HL-60/S4 treated with phorbol 12-myristate 13-acetate at 8.2 ng/mL for 4 days and 3 days (cell line): ENCODE data around the gene WRNIP1.
"Not testable (repeated sequence)": the region's sequence is repeated elsewhere in the genome, so short reads cannot be mapped to it uniquely, and the experiment has no call there.

Experiments used
- in situ Hi-C: fragments of 300-500 bp; cut with MboI; formaldehyde crosslinking; loops from 2 replicates; pipeline ENCODE4 v1.15.0; 2022; ENCODE audit warnings: low sequenced_read_pairs

The WRNIP1 gene

GRCh38 chr6:2760882-2761842 lies 4.0 kb upstream of the WRNIP1 start:
- in situ Hi-C loops: no loop called here

DNA sequence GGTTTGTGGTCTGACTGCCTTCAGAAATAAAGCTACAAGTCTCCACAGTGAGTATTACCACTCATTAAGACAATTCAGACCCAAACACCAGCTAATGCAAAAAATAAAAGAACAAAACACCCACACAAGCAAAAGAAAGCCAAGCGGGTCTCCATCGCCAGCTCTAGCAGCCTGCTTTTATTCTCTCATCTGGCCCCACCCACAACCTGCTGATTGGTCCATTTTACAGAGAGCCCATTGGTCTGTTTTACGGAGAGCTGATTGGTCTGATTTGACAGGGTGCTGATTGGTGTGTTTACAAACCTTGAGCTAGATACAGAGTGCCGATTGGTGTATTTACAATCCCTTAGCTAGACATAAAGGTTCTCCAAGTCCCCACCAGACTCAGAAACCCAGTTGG lies 2.3 kb upstream of the WRNIP1 start:
- in situ Hi-C loops: not testable (repeated sequence)

DNA sequence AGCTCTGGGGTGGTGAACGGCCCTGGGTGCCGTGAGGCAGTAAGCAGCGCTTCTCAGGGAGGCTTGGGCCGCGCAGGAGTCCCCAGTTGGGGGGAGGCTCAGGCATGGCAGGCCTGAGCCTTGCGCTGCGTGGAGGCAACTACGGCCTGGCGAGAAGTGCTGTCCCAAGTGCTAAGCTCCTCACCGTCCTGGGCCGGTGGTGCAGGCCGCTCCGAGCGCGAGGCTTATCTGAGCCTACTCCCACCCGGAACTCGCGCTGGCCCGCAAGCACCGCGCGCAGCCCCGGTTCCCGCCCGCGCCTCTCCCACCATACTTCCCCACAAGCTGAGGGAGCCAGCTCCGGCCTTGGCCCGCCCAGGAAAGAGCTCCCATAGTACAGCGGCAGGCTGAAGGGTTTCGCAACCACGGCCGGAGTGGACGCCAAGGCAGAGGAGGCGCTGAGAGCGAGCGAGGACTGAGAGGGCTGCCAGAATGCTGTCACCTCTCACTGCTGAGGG lies 1.8 kb upstream of the WRNIP1 start:
- in situ Hi-C loops: no loop called here

- in situ Hi-C loops: no loop called here
These were observed 1.2 kb upstream of the WRNIP1 start for GRCh38 chr6:2763876-2764540.

DNA sequence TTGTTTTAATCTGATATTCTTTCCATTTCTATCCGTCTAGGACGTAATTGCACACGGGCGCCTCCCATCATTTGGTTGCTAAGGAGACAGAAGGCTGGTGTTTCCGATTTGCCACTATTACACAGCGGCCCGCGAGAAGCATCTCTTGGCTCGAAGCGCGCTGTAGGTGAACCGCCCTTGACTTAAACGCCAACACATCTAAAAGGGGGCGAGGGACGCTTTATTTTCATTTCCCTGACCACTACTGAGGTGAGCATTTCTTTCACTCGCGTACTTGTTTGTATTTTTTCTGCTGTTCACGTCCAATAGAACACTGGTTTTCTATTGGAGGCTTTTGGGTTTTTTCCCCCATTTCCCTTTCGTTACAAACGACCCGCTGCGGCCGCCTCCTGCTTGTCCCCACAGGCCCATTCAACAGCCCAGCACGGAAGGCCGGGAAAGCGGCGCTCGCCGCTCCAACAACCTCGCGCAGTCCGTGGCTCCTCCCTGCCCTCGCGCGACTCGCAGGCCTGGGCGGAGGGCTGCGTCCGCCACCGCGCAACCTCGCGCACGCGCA lies 505 bp upstream of the WRNIP1 start:
- in situ Hi-C loops: no loop called here

DNA sequence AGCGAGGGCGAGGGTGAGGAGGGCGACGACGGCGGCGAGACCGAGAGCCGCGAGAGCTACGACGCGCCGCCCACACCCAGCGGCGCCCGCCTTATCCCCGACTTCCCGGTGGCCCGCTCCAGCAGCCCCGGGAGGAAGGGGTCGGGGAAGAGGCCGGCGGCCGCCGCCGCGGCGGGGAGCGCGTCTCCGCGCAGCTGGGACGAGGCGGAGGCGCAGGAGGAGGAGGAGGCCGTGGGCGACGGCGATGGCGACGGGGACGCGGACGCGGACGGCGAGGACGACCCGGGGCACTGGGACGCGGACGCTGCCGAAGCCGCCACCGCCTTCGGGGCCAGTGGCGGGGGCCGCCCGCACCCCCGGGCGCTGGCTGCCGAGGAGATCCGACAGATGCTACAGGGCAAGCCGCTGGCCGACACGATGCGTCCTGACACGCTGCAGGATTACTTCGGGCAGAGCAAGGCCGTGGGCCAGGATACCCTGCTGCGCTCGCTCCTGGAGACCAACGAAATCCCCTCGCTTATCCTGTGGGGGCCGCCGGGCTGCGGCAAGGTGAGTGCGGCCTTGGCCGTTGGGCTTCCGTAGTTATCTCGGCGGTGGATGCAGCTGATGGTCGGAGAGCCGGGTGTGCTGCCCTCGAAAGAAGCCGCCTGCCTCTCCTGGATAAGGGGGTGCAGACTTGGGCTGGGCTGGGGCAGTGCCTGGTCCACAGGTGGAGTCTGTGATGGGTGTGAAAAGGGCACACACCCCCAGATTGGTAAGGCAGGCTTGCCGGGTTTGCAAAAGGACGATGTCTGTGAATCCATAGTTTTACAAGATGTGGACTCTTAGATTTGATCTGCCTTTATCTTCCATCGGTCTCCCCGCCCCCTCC lies 938 bp downstream of the WRNIP1 start:
- in situ Hi-C loops: no loop called here

DNA sequence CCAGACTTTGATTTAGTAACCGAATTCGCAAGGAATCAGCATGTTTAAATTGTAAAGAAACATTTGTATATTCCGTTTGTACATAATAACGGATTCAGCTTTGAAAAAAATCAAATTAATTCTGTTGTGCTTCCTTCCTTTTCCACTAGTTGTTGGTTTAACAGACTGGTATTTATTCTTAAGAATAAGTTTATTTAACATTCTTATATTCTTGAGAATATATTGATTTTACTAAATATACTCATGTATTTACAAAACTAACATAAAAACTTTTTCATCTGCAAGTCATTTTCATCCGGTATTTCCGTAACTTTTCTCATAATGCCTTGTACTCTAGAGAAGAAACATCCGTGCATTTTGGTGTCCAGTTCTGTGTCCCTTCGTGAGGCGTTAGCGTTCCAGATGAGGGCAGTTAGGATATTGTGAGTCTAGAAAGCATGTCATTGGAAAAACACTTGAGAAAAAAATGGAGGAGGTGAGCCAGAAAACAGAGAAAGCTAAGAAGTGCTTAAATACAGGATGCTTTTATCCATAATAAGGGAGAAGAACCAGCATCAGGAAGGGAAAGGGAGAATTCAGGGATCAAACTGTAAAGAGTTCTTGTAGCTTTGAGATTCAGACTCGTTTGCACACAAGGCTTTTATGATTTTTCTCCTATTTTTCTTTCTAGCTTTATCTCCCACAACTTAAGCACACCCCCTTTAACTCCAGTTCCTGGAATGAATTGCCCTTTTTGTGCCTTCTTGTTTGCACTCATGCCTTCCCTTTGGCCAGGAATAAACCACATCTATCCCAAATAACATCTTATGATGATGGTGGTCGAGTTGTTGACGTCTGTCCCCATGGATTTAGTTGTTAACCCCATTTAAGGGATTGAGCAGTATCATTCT lies 1.8 kb downstream of the WRNIP1 start:
- in situ Hi-C loops: no loop called here

DNA sequence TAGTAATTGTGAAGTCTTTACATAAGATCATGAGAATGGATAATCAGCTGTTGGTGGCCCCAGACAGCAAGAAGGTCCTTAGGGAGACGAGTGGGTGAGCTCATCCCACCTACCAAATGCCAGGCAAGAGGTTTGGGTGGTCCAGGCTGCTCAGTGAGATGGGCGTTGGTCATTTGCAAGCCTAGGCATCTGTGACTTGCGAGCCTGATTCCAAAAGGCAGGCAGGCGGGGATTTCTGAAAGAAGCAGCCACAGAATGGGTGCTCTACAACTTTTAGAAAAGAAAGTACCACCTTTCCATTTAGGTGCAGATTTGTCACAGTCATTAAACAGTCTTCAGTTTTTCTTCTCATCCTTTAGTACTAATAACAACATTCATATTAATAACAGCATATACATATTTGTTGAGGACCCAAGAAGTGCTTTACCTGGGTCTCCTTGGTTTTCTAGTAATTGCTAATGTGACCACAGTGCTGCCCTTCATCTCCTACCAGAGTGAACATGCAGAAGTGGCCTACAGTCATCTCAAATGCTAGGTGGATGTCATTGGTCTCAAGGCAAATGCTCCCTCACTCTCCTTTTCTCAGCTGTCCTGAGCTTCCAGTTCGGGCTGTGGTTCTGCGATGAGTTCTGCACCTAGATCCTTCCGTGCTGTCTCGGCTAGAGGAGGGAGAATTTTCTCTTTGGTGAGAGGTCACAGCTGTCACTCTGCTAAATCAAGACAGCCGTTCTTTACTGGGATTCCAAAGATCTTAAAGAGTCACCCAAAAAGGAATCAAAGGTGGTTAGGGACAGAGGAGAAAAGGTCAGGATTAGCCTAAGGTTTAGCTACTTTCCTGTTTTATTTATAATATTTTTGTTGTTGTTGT lies 2.7 kb downstream of the WRNIP1 start:
- in situ Hi-C loops: no loop called here

DNA sequence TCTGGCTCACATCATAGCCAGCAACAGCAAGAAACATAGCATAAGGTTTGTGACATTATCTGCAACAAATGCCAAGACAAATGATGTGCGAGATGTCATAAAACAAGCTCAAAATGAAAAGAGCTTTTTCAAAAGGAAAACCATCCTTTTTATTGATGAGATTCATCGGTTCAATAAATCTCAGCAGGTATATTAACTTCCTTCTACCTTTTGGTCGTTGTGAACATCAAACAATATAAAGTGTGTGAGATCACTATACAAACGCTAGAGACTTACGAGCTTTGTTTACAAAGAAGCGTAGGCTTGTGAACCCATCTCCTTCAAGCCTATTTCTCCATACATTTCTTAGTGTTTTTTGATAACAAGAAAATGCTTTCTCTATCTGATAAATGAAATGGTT lies 3.5 kb downstream of the WRNIP1 start:
- in situ Hi-C loops: no loop called here

DNA sequence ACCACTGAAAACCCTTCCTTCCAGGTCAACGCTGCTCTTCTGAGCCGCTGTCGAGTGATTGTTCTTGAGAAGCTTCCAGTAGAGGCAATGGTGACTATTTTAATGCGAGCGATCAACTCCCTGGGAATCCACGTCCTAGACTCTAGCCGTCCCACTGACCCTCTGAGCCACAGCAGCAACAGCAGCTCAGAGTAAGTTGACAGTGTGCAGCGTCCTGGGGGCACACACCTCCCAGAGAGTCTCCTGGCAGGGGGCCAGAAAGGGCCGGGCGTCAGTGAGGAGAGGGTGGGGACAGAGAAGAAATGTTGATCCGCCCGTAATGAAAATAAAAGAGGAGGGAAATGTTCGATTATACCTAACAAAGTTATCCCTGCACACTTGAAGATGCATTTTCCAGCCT lies 5.0 kb downstream of the WRNIP1 start:
- in situ Hi-C loops: no loop called here

DNA sequence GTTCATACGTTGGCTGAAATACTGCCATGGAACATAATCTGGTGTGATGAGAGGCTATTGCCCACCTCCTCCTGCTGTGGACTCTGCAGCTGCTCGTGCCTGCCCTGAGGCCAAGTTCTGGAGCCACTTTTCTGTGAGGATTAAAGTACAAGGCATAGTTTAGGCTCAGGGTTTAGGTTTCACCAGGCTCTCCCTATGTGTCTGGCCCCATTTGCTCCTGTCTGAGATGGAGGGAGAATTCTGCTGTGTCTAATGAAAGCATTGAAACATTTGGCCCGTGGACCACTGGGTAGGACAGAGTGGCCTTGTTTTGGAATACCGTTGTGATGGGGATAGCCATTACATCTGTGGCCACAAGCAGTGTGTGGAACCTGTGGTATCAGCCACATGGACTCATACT lies 5.9 kb downstream of the WRNIP1 start:
- in situ Hi-C loops: no loop called here

GRCh38 chr6:2772840-2773239 lies 7.6 kb downstream of the WRNIP1 start:
- in situ Hi-C loops: no loop called here

- in situ Hi-C loops: no loop called here
These were observed 8.3 kb downstream of the WRNIP1 start for GRCh38 chr6:2773449-2773848.

GRCh38 chr6:2775003-2775402 lies 9.8 kb downstream of the WRNIP1 start:
- in situ Hi-C loops: no loop called here

DNA sequence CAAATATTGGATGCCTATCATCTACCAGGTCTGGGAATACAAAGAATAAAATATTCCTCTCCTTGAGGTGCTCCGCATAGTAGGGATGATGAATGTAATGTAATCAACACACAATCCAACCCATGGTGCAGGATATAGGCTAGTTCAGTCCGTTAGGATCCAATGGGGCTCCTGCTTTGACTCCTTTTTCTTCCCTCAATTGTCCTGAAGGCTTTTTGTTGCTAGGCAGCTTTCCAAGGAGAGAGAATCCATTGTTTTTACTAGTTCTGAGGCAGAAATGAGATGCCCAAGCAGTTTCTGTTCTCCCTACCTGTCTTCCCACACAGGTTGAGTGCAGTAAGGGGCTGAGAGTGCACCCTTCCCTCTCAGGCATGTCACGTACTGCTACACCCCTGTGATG lies 12.1 kb downstream of the WRNIP1 start:
- in situ Hi-C loops: no loop called here

GRCh38 chr6:2780102-2780737 lies 15.0 kb downstream of the WRNIP1 start:
- in situ Hi-C loops: no loop called here

- in situ Hi-C loops: no loop called here
These were observed 16.6 kb downstream of the WRNIP1 start for GRCh38 chr6:2781685-2782355.

- in situ Hi-C loops: no loop called here
These were observed 17.1 kb downstream of the WRNIP1 start for GRCh38 chr6:2782356-2782708.
